H1 (cell line): ENCODE results near the gene ZFAND3. TPM values are rescaled to one million over a fixed set of nuclear protein-coding genes. Genes with fewer than 3 reads are reported as not detected.

ENCODE experiments used
- CTCF ChIA-PET: fragments of 300-600 bp; sonication (Branson Sonifier 250); formaldehyde crosslinking; loops from one replicate; lab custom pipeline; 2021; ENCODE audit not compliant: partially characterized antibody; lab: Charles Lee
- POLR2A ChIA-PET: fragments of 300-600 bp; sonication (Branson Sonifier 250); formaldehyde crosslinking; loops from one replicate; lab custom pipeline; 2021; ENCODE audit warnings: inconsistent platforms; ENCODE audit not compliant: partially characterized antibody; lab: Charles Lee
- DNase-seq, 2 experiments: peaks; one replicate each; pipeline versions ENCODE4 v3.0.0 to v3.0.0-alpha.2; 2010 to 2022; ENCODE audit warnings: low spot score in 2 of 2, low read depth in 1 of 2, mixed read lengths in 1 of 2
- FAIRE-seq: peaks from 2 replicates; lab custom pipeline; 2011; peaks lifted over from hg19 to GRCh38; lab: Jason Lieb, UNC
- H2AFZ ChIP-seq: 2 replicates; pipeline ENCODE4 v1.8.1; 2012; ENCODE audit warnings: low read length, inconsistent platforms
- H2AK5ac ChIP-seq: 2 replicates; pipeline ENCODE4 v1.6.1; 2013; ENCODE audit warnings: low read depth, low read length
- H2BK120ac ChIP-seq: replicated peaks from 2 replicates; pipeline ENCODE3; 2013; ENCODE audit warnings: low read depth, low read length, inconsistent platforms
- H2BK12ac ChIP-seq: 2 replicates; pipeline ENCODE4 v1.6.1; 2013; ENCODE audit warnings: low read depth, low read length
- H2BK15ac ChIP-seq: 2 replicates; pipeline ENCODE4 v1.6.1; 2013; ENCODE audit warnings: low read length
- H2BK20ac ChIP-seq: 2 replicates; pipeline ENCODE4 v1.6.1; 2013; ENCODE audit warnings: low read length
- H2BK5ac ChIP-seq: 2 replicates; pipeline ENCODE4 v1.6.1; 2013; ENCODE audit warnings: low read depth, low read length
- H3K14ac ChIP-seq: 2 replicates; pipeline ENCODE4 v1.6.1; 2013; ENCODE audit warnings: inconsistent platforms; ENCODE audit not compliant: insufficient read length
- H3K18ac ChIP-seq: 2 replicates; pipeline ENCODE4 v1.6.1; 2013; ENCODE audit warnings: low read length; ENCODE audit errors: extremely low read depth
- H3K23ac ChIP-seq: 2 replicates; pipeline ENCODE4 v1.6.1; 2013; ENCODE audit warnings: inconsistent platforms; ENCODE audit not compliant: insufficient read length
- H3K23me2 ChIP-seq: 2 replicates; pipeline ENCODE4 v1.6.1; 2013; ENCODE audit warnings: low read depth, low read length
- H3K27ac ChIP-seq: 2 replicates; pipeline ENCODE4 v1.6.1; 2011; ENCODE audit warnings: low read depth, low read length, inconsistent platforms
- H3K27me3 ChIP-seq, 4 experiments: replicated peaks in 1 of 4; 1 replicate in 1 of 4; 2 replicates in 3 of 4; pipeline versions ENCODE4 v1.6.1 to v1.8.1; 2011 to 2013; ENCODE audit warnings: low read length in 3 of 4, mild to moderate bottlenecking in 3 of 4, inconsistent platforms in 2 of 4, mixed read lengths in 2 of 4, moderate library complexity in 1 of 4; ENCODE audit not compliant: control insufficient read depth in 3 of 4, insufficient read depth in 3 of 4; ENCODE audit errors: extremely low read depth in 1 of 4
- H3K36me3 ChIP-seq, 4 experiments: 2 replicates each; pipeline versions ENCODE4 v1.6.1 to v1.8.1; 2011 to 2013; ENCODE audit warnings: mild to moderate bottlenecking in 4 of 4, low read length in 3 of 4, moderate library complexity in 2 of 4, control low read depth in 1 of 4, inconsistent platforms in 1 of 4; ENCODE audit not compliant: insufficient read depth in 4 of 4, control insufficient read depth in 2 of 4
- H3K4ac ChIP-seq: replicated peaks from 2 replicates; pipeline ENCODE3; 2013; ENCODE audit warnings: low read length, low read depth, mixed read lengths, inconsistent platforms; ENCODE audit not compliant: insufficient read length
- H3K4me1 ChIP-seq, 4 experiments: replicated peaks in 1 of 4; 1 replicate in 1 of 4; 2 replicates in 3 of 4; pipeline versions ENCODE4 v1.6.1 to v1.8.1; 2011 to 2013; ENCODE audit warnings: low read length in 3 of 4, inconsistent platforms in 2 of 4, mixed read lengths in 1 of 4; ENCODE audit not compliant: insufficient read depth in 4 of 4, control insufficient read depth in 3 of 4
- H3K4me2 ChIP-seq, 2 experiments: 2 replicates each; pipeline versions ENCODE4 v1.6.1 to v1.8.1; 2011 to 2013; ENCODE audit warnings: low read depth in 2 of 2, low read length in 2 of 2, control low read depth in 1 of 2, inconsistent platforms in 1 of 2, mild to moderate bottlenecking in 1 of 2; ENCODE audit not compliant: insufficient read depth in 1 of 2
- H3K4me3 ChIP-seq, 4 experiments: fragments of 200-600, 300-600 bp in 1 of 4; sonication (generic), shearing (Covaris generic), sonication (Bioruptor Twin) in 1 of 4; 2 replicates each; pipeline versions ENCODE4 v1.5.1 to v1.8.1; 2011 to 2016; ENCODE audit warnings: low read length in 4 of 4, low read depth in 3 of 4, control low read depth in 2 of 4, inconsistent platforms in 2 of 4, mild to moderate bottlenecking in 2 of 4, mixed read lengths in 1 of 4, moderate library complexity in 1 of 4; ENCODE audit not compliant: insufficient read depth in 2 of 4; ENCODE audit errors: extremely low read depth in 1 of 4
- H3K56ac ChIP-seq: replicated peaks from 2 replicates; pipeline ENCODE3; 2013; ENCODE audit warnings: low read depth, mild to moderate bottlenecking, mixed read lengths, low read length, inconsistent platforms; ENCODE audit not compliant: insufficient read length
- H3K79me1 ChIP-seq: 2 replicates; pipeline ENCODE4 v1.6.1; 2013; ENCODE audit warnings: low read depth, low read length, control low read depth
- H3K79me2 ChIP-seq, 2 experiments: 2 replicates each; pipeline versions ENCODE4 v1.6.1 to v1.8.1; 2012 to 2013; ENCODE audit warnings: low read length in 2 of 2, mild to moderate bottlenecking in 2 of 2, inconsistent platforms in 1 of 2; ENCODE audit not compliant: insufficient read depth in 2 of 2, control insufficient read depth in 1 of 2
- H3K9ac ChIP-seq, 4 experiments: replicated peaks in 1 of 4; 1 replicate in 1 of 4; 2 replicates in 3 of 4; pipeline versions ENCODE4 v1.6.1 to v1.8.1; 2011 to 2013; ENCODE audit warnings: low read depth in 3 of 4, low read length in 3 of 4, control low read depth in 2 of 4, mild to moderate bottlenecking in 2 of 4, moderate library complexity in 2 of 4, inconsistent platforms in 1 of 4; ENCODE audit errors: extremely low read depth in 1 of 4
- H3K9me3 ChIP-seq, 2 experiments: 2 replicates each; pipeline versions ENCODE4 v1.6.1 to v1.8.1; 2012 to 2013; ENCODE audit warnings: mild to moderate bottlenecking in 2 of 2, moderate library complexity in 2 of 2, control low read depth in 1 of 2, inconsistent platforms in 1 of 2, low read depth in 1 of 2, low read length in 1 of 2, mixed read lengths in 1 of 2; ENCODE audit not compliant: insufficient read depth in 2 of 2
- H4K20me1 ChIP-seq, 2 experiments: replicated peaks in 1 of 2; 2 replicates each; pipeline versions ENCODE3 to v1.8.1; 2011 to 2013; ENCODE audit warnings: inconsistent platforms in 2 of 2, low read length in 2 of 2, mild to moderate bottlenecking in 1 of 2; ENCODE audit not compliant: insufficient read depth in 2 of 2, control insufficient read depth in 1 of 2
- H4K5ac ChIP-seq: 2 replicates; pipeline ENCODE4 v1.6.1; 2013; ENCODE audit warnings: low read length, low read depth, mixed read lengths, inconsistent platforms; ENCODE audit not compliant: insufficient read length
- H4K8ac ChIP-seq: 2 replicates; pipeline ENCODE4 v1.8.0; 2013; ENCODE audit warnings: mild to moderate bottlenecking, moderate library complexity, low read length, inconsistent platforms; ENCODE audit not compliant: insufficient read depth; ENCODE audit errors: extremely low read depth
- H4K91ac ChIP-seq: replicated peaks from 2 replicates; pipeline ENCODE3; 2013; ENCODE audit warnings: low read length, mixed read lengths, inconsistent platforms; ENCODE audit not compliant: insufficient read length
- ATF2 ChIP-seq: IDR thresholded peaks from 2 replicates; pipeline ENCODE4 v1.6.1; 2012; ENCODE audit warnings: low read length, inconsistent platforms
- CHD2 ChIP-seq: IDR thresholded peaks from 2 replicates; pipeline ENCODE4 v1.6.1; 2012; ENCODE audit warnings: low read length, improper control_type of control experiment
- WGBS, 2 experiments: shearing (Covaris generic) in 1 of 2; methylation state at CpG; one replicate each; pipeline versions ENCODE4 v1.1.6 to v1.1.7; 2013 to 2015; ENCODE audit warnings: low lambda C conversion rate in 2 of 2, mixed read lengths in 2 of 2, inconsistent platforms in 1 of 2, low coverage in 1 of 2, missing lambda C conversion rate in 1 of 2; ENCODE audit not compliant: insufficient replicate concordance in 2 of 2, insufficient coverage in 1 of 2, insufficient read length in 1 of 2; ENCODE audit errors: extremely low coverage in 1 of 2, missing lambda C conversion rate in 1 of 2; 5-methylcytosine and 5-hydroxymethylcytosine counted together
- polyA plus RNA-seq, 7 experiments: library from polyadenylated mRNA; depleted of rRNA in 3 of 7; stranded (reverse) in 5 of 7; unstranded in 2 of 7; fragments of >200 nt in 5 of 7; fragments of 200-250 nt in 2 of 7; gene quantifications; 1 replicate in 5 of 7; 2 replicates in 1 of 7; 4 replicates in 1 of 7; pipeline versions ENCODE4 v1.2.1 to v1.2.3, GENCODE V29; 2011 to 2013; ENCODE audit warnings: missing spikeins in 2 of 7, mixed read lengths in 2 of 7
- total RNA-seq: library from RNA; stranded (reverse); fragmentation: NEBNext Ultra II Directional; extraction: Animal tissue kit (Norgen Biotek cat#: 25700); gene quantifications from 2 replicates; pipeline ENCODE4 v1.2.1, GENCODE V29; 2021

Gene ZFAND3
- total and polyA plus RNA-seq, 2 of the 8 experiments (the other 6 are each of a cell fraction or from before 2014, with no cell fraction given): 13.0 to 51.3 TPM

GRCh38 chr6:37794825-37795224, 24.7 kb upstream of the ZFAND3 start:
- H4K91ac ChIP-seq: no peak overlapping the region
- no peaks in the 10 kb centered on the region for H3K23me2 ChIP-seq
- H4K8ac ChIP-seq: no peak overlapping the region
- peaks cover 0 to 6% (median 4%) of the 10 kb centered on the region in 4 experiments; a peak in 5 of 7 replicates for H3K4me1 ChIP-seq
- H3K79me1 ChIP-seq: no peaks in the 10 kb centered on the region
- no peak overlapping the region for H2AFZ ChIP-seq
- TF ChIP-seq CHD2 (no peak), ATF2 (no peak)
- TF ChIP-seq, all 59 proteins: peak for 0
- no peak overlapping the region for H3K56ac ChIP-seq
- no peak overlapping the region for H3K14ac ChIP-seq
- H4K20me1 ChIP-seq: no peaks in the 10 kb centered on the region
- no peak overlapping the region for H3K23ac ChIP-seq
- H3K36me3 ChIP-seq: no peaks in the 10 kb centered on the region
- H2BK20ac ChIP-seq: no peak overlapping the region
- no peak overlapping the region for H3K27ac ChIP-seq
- no peak overlapping the region for H3K4me2 ChIP-seq
- no peak overlapping the region for H2BK12ac ChIP-seq
- ChIA-PET CTCF (interaction anchor here (0.6 to 1.1 kb wide), 4 partner anchors 8 to 66 kb away, joined by 3 read pairs; no protein-coding TSS in a partner anchor), POLR2A (interaction anchor here (1.4 kb wide), 1 partner anchor 11 kb away, joined by 4 read pairs; no protein-coding TSS in a partner anchor)
- no peak overlapping the region for H2BK5ac ChIP-seq
- no peak overlapping the region for H3K4ac ChIP-seq
- no peak overlapping the region for H3K18ac ChIP-seq
- no peaks in the 10 kb centered on the region for H3K9me3 ChIP-seq
- no peak for FAIRE-seq
- DNase-seq: no peak
- no peak overlapping the region for H2BK15ac ChIP-seq
- no peak overlapping the region for H3K9ac ChIP-seq
- H3K79me2 ChIP-seq: no peaks in the 10 kb centered on the region
- no peak overlapping the region for H2AK5ac ChIP-seq
- 82% methylated on average over 1 of the region's 1 CpG; no CpG with 5 or more reads in 1 of the 2 experiments for WGBS, 2 experiments
- no peak overlapping the region for H4K5ac ChIP-seq
- peaks cover 0 to 2% (median 0%) of the 10 kb centered on the region in 4 experiments; a peak in 1 of 7 replicates for H3K27me3 ChIP-seq
- no peak overlapping the region for H3K4me3 ChIP-seq
- H2BK120ac ChIP-seq: no peak overlapping the region
